SK-N-SH (cell line): ENCODE data around the gene SIM2. TPM values are rescaled to one million over a fixed set of nuclear protein-coding genes. Genes with fewer than 3 reads are reported as not detected.

Source experiments
- CTCF ChIA-PET: fragments of 300-600, 350-600 bp; formaldehyde crosslinking; extraction: SDS; loops from one replicate; lab custom pipeline; 2021; lab: Yijun Ruan, JAX
- POLR2A ChIA-PET: fragments of 350-600 bp; sonication (Branson Sonifier 250); formaldehyde crosslinking; extraction: SDS; loops from one replicate; lab custom pipeline; 2020; ENCODE audit warnings: antibody characterized with exemption, inconsistent platforms; lab: Yijun Ruan, JAX
- DNase-seq: peaks from one replicate; pipeline ENCODE4 v3.0.0; 2012
- H2AFZ ChIP-seq: fragments of 200-600 bp; sonication (generic); 2 replicates; pipeline ENCODE4 v1.8.1; 2016; ENCODE audit warnings: antibody characterized with exemption, mild to moderate bottlenecking, low read depth
- H3F3A ChIP-seq: fragments of 200-600 bp; sonication (generic); replicated peaks from 2 replicates; pipeline ENCODE3; 2016; ENCODE audit warnings: antibody characterized with exemption, mild to moderate bottlenecking; ENCODE audit not compliant: insufficient read depth
- H3K27ac ChIP-seq, 2 experiments: fragments of 200-500 bp in 1 of 2; fragments of 200-600 bp in 1 of 2; sonication (Bioruptor generic) in 1 of 2; sonication (generic), shearing (Covaris generic) in 1 of 2; 2 replicates each; pipeline versions ENCODE4 v1.5.1 to v1.6.1; 2014 to 2016; ENCODE audit warnings: low read depth in 2 of 2, inconsistent platforms in 1 of 2, low read length in 1 of 2, mild to moderate bottlenecking in 1 of 2, mixed read lengths in 1 of 2
- H3K27me3 ChIP-seq: fragments of 200-600 bp; sonication (generic), shearing (Covaris generic); 2 replicates; pipeline ENCODE4 v1.6.1; 2016; ENCODE audit warnings: mixed run types; ENCODE audit not compliant: insufficient read depth
- H3K36me3 ChIP-seq, 2 experiments: fragments of 200-500 bp in 1 of 2; fragments of 200-600 bp in 1 of 2; sonication (Bioruptor generic) in 1 of 2; sonication (generic) in 1 of 2; replicated peaks in 1 of 2; 2 replicates each; pipeline versions ENCODE3 to v1.5.1; 2014 to 2016; ENCODE audit warnings: low read length in 1 of 2, mild to moderate bottlenecking in 1 of 2; ENCODE audit not compliant: insufficient read depth in 2 of 2, control insufficient read depth in 1 of 2
- H3K4me1 ChIP-seq, 2 experiments: fragments of 200-500 bp in 1 of 2; fragments of 200-600 bp in 1 of 2; sonication (Bioruptor generic) in 1 of 2; sonication (generic), shearing (Covaris generic) in 1 of 2; 2 replicates each; pipeline versions ENCODE4 v1.5.1 to v1.6.1; 2014 to 2016; ENCODE audit warnings: low read depth in 1 of 2, low read length in 1 of 2, mixed run types in 1 of 2; ENCODE audit not compliant: insufficient read depth in 2 of 2, control insufficient read depth in 1 of 2
- H3K4me2 ChIP-seq: fragments of 200-600 bp; sonication (generic), shearing (Covaris generic); 2 replicates; pipeline ENCODE4 v1.6.1; 2017; ENCODE audit warnings: mixed run types
- H3K4me3 ChIP-seq, 2 experiments: fragments of 200-500 bp in 1 of 2; fragments of 200-600 bp in 1 of 2; sonication (Bioruptor generic) in 1 of 2; sonication (generic), shearing (Covaris generic) in 1 of 2; 2 replicates each; pipeline versions ENCODE4 v1.5.1 to v1.8.1; 2014 to 2016; ENCODE audit warnings: low read depth in 2 of 2, inconsistent platforms in 1 of 2, low read length in 1 of 2, mild to moderate bottlenecking in 1 of 2, mixed read lengths in 1 of 2, moderate library complexity in 1 of 2
- H3K79me2 ChIP-seq: fragments of 200-600 bp; sonication (generic); 2 replicates; pipeline ENCODE4 v1.8.1; 2017; ENCODE audit warnings: mild to moderate bottlenecking; ENCODE audit not compliant: insufficient read depth
- H3K9ac ChIP-seq: fragments of 200-600 bp; sonication (generic); 2 replicates; pipeline ENCODE4 v1.6.1; 2017; ENCODE audit warnings: mixed run types
- H3K9me2 ChIP-seq: fragments of 200-600 bp; sonication (generic); 2 replicates; pipeline ENCODE4 v1.6.1; 2017; ENCODE audit warnings: mixed run types
- H3K9me3 ChIP-seq: fragments of 200-600 bp; sonication (generic); 2 replicates; pipeline ENCODE4 v1.6.1; 2017; ENCODE audit warnings: mixed run types, mild to moderate bottlenecking, moderate library complexity
- H4K20me1 ChIP-seq: fragments of 200-600 bp; sonication (generic); 2 replicates; pipeline ENCODE4 v1.6.1; 2017; ENCODE audit warnings: mild to moderate bottlenecking, mixed run types; ENCODE audit not compliant: insufficient read depth
- CHD2 ChIP-seq: fragments of 150-350 bp; IDR thresholded peaks from 2 replicates; pipeline ENCODE4 v1.6.1; 2018; ENCODE audit warnings: low read length; ENCODE audit not compliant: partially characterized antibody
- CTCF ChIP-seq: fragments of 200-600 bp; sonication (generic); IDR thresholded peaks from 2 replicates; pipeline ENCODE4 v1.6.1; 2017; ENCODE audit warnings: antibody characterized with exemption, mild to moderate bottlenecking, moderate library complexity
- ELF1 ChIP-seq: IDR thresholded peaks from 2 replicates; pipeline ENCODE4 v1.4.0; 2012
- FOSL2 ChIP-seq: IDR thresholded peaks from 2 replicates; pipeline ENCODE4 v1.4.0; 2012; ENCODE audit warnings: low read depth, mild to moderate bottlenecking, moderate library complexity, borderline replicate concordance
- FOXJ3 ChIP-seq: sonication (generic); formaldehyde crosslinking; IDR thresholded peaks from 2 replicates; pipeline ENCODE4 v1.5.1; 2020; ENCODE audit warnings: mild to moderate bottlenecking, missing genetic modification reagents
- FOXM1 ChIP-seq: IDR thresholded peaks from 2 replicates; pipeline ENCODE4 v1.4.0; 2012; ENCODE audit warnings: low read depth, mild to moderate bottlenecking
- JUND ChIP-seq: IDR thresholded peaks from 2 replicates; pipeline ENCODE4 v1.4.0; 2012
- MAX ChIP-seq: IDR thresholded peaks from 2 replicates; pipeline ENCODE4 v1.4.0; 2012; ENCODE audit warnings: low read depth
- MEF2A ChIP-seq: IDR thresholded peaks from 2 replicates; pipeline ENCODE4 v1.4.0; 2012; ENCODE audit warnings: low read depth, borderline replicate concordance
- NFIC ChIP-seq: IDR thresholded peaks from 2 replicates; pipeline ENCODE4 v1.4.0; 2012; ENCODE audit warnings: borderline replicate concordance
- NRF1 ChIP-seq: IDR thresholded peaks from 2 replicates; pipeline ENCODE4 v1.6.1; 2012; ENCODE audit warnings: low read depth, mild to moderate bottlenecking, low read length
- PBX3 ChIP-seq: IDR thresholded peaks from 2 replicates; pipeline ENCODE4; 2012
- RFX5 ChIP-seq: IDR thresholded peaks from 2 replicates; pipeline ENCODE4 v1.6.1; 2012; ENCODE audit warnings: mild to moderate bottlenecking, improper control_type of control experiment, low read length
- RXRA ChIP-seq: IDR thresholded peaks from 2 replicates; pipeline ENCODE4 v1.4.0; 2012; ENCODE audit warnings: low read depth, mild to moderate bottlenecking, borderline replicate concordance
- SMC3 ChIP-seq: IDR thresholded peaks from 2 replicates; pipeline ENCODE4 v1.6.1; 2012; ENCODE audit warnings: low read depth, low read length, improper control_type of control experiment
- TAF1 ChIP-seq: IDR thresholded peaks from 2 replicates; pipeline ENCODE4 v1.6.1; 2012; ENCODE audit warnings: low read depth, mild to moderate bottlenecking, low read length, moderate library complexity, borderline replicate concordance
- TEAD4 ChIP-seq: IDR thresholded peaks from 2 replicates; pipeline ENCODE4 v1.4.0; 2012; ENCODE audit warnings: mild to moderate bottlenecking, borderline replicate concordance; ENCODE audit not compliant: insufficient read depth
- USF1 ChIP-seq: IDR thresholded peaks from 2 replicates; pipeline ENCODE4 v1.4.0; 2012; ENCODE audit warnings: low read depth, borderline replicate concordance
- YY1 ChIP-seq: IDR thresholded peaks from 2 replicates; pipeline ENCODE4 v1.4.0; 2012; ENCODE audit warnings: low read depth, mild to moderate bottlenecking
- ZBTB33 ChIP-seq: IDR thresholded peaks from 2 replicates; pipeline ENCODE4 v1.4.0; 2012; ENCODE audit warnings: low read depth, borderline replicate concordance
- WGBS: methylation state at CpG from one replicate; pipeline ENCODE4 v1.1.6; 2017; ENCODE audit warnings: low lambda C conversion rate; 5-methylcytosine and 5-hydroxymethylcytosine counted together
- polyA plus RNA-seq, 3 experiments: library from polyadenylated mRNA; depleted of rRNA; stranded (reverse); fragments of >200 nt; gene quantifications; 2 replicates each; pipeline ENCODE4 v1.2.3, GENCODE V29; 2012

Gene SIM2
- polyA plus RNA-seq, 1 of the 3 experiments (the other 2 are of a cell fraction): not detected

GRCh38 chr21:36713746-36714145 is 14.8 kb downstream of the SIM2 start:
- WGBS: 55% methylated on average over 3 of the region's 3 CpGs
- Histone ChIP-seq H3K9me3 (no peaks in the 10 kb centered on the region), H3K79me2 (no peaks in the 10 kb centered on the region), H3K27ac (no peak overlapping the region), H3K4me2 (no peak overlapping the region), H3F3A (no peaks in the 10 kb centered on the region), H2AFZ (no peak overlapping the region), H3K9ac (no peak overlapping the region), H3K9me2 (no peaks in the 10 kb centered on the region), H3K4me1 (peaks cover 0 to 6% of the 10 kb centered on the region in 2 experiments; a peak in 2 of 4 replicates), H3K36me3 (no peaks in the 10 kb centered on the region), H3K4me3 (no peak overlapping the region), H4K20me1 (no peaks in the 10 kb centered on the region), H3K27me3 (peaks cover 85% of the 10 kb centered on the region)
- ChIA-PET CTCF (interaction anchor here (1.0 to 1.4 kb wide), 2 partner anchors 10 to 34 kb away, joined by 3 read pairs; no protein-coding TSS in a partner anchor), POLR2A (no interaction called here)
- DNase-seq: no peak
- TF ChIP-seq FOXM1 (no peak), RFX5 (no peak), TAF1 (no peak), RXRA (no peak), FOXJ3 (CRISPR knock-in tag) (no peak), ELF1 (no peak), CHD2 (no peak), ZBTB33 (no peak)

GRCh38 chr21:36716387-36716786 is 17.5 kb downstream of the SIM2 start:
- H3K4me2 ChIP-seq: no peak overlapping the region
- H3K9me2 ChIP-seq: no peaks in the 10 kb centered on the region
- no peak overlapping the region for H3K4me3 ChIP-seq
- POLR2A ChIA-PET: no interaction called here
- CTCF ChIA-PET: interaction anchor here (1.1 kb wide), 1 partner anchor 14 kb away, joined by 3 read pairs; no protein-coding TSS in a partner anchor
- no peak overlapping the region for H3K9ac ChIP-seq
- no peaks in the 10 kb centered on the region for H3F3A ChIP-seq
- peaks cover 0 to 6% of the 10 kb centered on the region in 2 experiments; a peak in 1 of 4 replicates for H3K4me1 ChIP-seq
- no peaks in the 10 kb centered on the region for H4K20me1 ChIP-seq
- no peak for DNase-seq
- H3K79me2 ChIP-seq: no peaks in the 10 kb centered on the region
- H3K27me3 ChIP-seq: peaks cover 81% of the 10 kb centered on the region
- H3K36me3 ChIP-seq: no peaks in the 10 kb centered on the region
- 10% methylated on average over 2 of the region's 2 CpGs for WGBS
- H3K9me3 ChIP-seq: no peaks in the 10 kb centered on the region
- H3K27ac ChIP-seq: no peak overlapping the region
- no peak overlapping the region for H2AFZ ChIP-seq
- TF ChIP-seq FOXM1 (no peak), PBX3 (no peak), SMC3 (no peak), TEAD4 (no peak), USF1 (no peak), NFIC (no peak), MEF2A (no peak), MAX (no peak), YY1 (no peak), CTCF (no peak), TAF1 (no peak), ZBTB33 (no peak), NRF1 (no peak), RFX5 (no peak), FOSL2 (no peak), RXRA (no peak), JUND (no peak)
